ENCODE data around the gene VGLL4. TPM values are rescaled to one million over a fixed set of nuclear protein-coding genes. Genes with fewer than 3 reads are reported as not detected.

Gene VGLL4
- total RNA-seq, 2 experiments from 2014 or later, result 36.1 to 74.5 TPM

- Histone ChIP-seq H3K79me2 (ENCODE audit: insufficient read depth, low read depth, low read length) (peaks cover 21% of the 10 kb centered on the region; the same call in 1 of the 2 replicates), H3K4me1 (ENCODE audit: insufficient read depth, low read length, poor library complexity, severe bottlenecking) (peaks cover 20% of the 10 kb centered on the region), H3K9me2 (ENCODE audit: insufficient read depth, low read length) (no peaks in the 10 kb centered on the region), H4K20me1 (ENCODE audit: insufficient read depth, low read length) (peaks cover 14% of the 10 kb centered on the region; the same call in 1 of the 2 replicates), H3K4me2 (ENCODE audit: low read length) (no peak overlapping the region), H3K27ac (ENCODE audit: low read depth, low read length, poor library complexity, severe bottlenecking) (no peak overlapping the region), H3K4me3 (ENCODE audit: low read depth, low read length, poor library complexity, severe bottlenecking) (no peak overlapping the region), H3K9me3 (ENCODE audit: low read length) (no peaks in the 10 kb centered on the region), H3K36me3 (ENCODE audit: insufficient read depth, low read length) (no peaks in the 10 kb centered on the region), H2AFZ (ENCODE audit: low read length) (no peak overlapping the region)
- BruUV-seq (replicated peaks), result no TSS peak
- DNase-seq (ENCODE audit: low spot score), result no peak
- ChIA-PET POLR2A (no interaction called here), CTCF (ENCODE audit: unreplicated experiment) (no interaction called here)
- intact Hi-C loops (cut with micrococcal nuclease; ENCODE audit: unreplicated experiment), result no loop called here
- TF ChIP-seq CTCF (conservative IDR thresholded peaks at IDR 0.05; ENCODE audit: low read length) (no peak), EZH2phosphoT487 (IDR thresholded peaks at IDR 0.05; ENCODE audit: borderline replicate concordance, low read depth, low read length) (no peak)
These were observed 24.8 kb upstream of the VGLL4 start for GRCh38 chr3:11668243-11669235.

- Histone ChIP-seq H3K4me1 (ENCODE audit: insufficient read depth, low read length, poor library complexity, severe bottlenecking) (no peaks in the 10 kb centered on the region), H3K9me3 (ENCODE audit: low read length) (no peaks in the 10 kb centered on the region)
These were observed 21.6 kb upstream of the VGLL4 start for GRCh38 chr3:11665331-11665730.

More at GRCh38 chr3:11665331-11665730, 21.6 kb upstream of the VGLL4 start:
- Histone ChIP-seq H2AFZ (ENCODE audit: low read length) (no peak overlapping the region), H3K4me2 (ENCODE audit: low read length) (no peak overlapping the region), H3K36me3 (ENCODE audit: insufficient read depth, low read length) (no peaks in the 10 kb centered on the region), H4K20me1 (ENCODE audit: insufficient read depth, low read length) (no peaks in the 10 kb centered on the region; the same call in 1 of the 2 replicates), H3K9me2 (ENCODE audit: insufficient read depth, low read length) (no peaks in the 10 kb centered on the region), H3K79me2 (ENCODE audit: insufficient read depth, low read depth, low read length) (no peaks in the 10 kb centered on the region), H3K27ac (ENCODE audit: low read depth, low read length, poor library complexity, severe bottlenecking) (no peak overlapping the region), H3K4me3 (ENCODE audit: low read depth, low read length, poor library complexity, severe bottlenecking) (no peak overlapping the region)
- CTCF ChIA-PET (ENCODE audit: unreplicated experiment), result no interaction called here
- DNase-seq (ENCODE audit: low spot score), result no peak
- BruUV-seq (replicated peaks), result no TSS peak
- TF ChIP-seq EZH2phosphoT487 (IDR thresholded peaks at IDR 0.05; ENCODE audit: borderline replicate concordance, low read depth, low read length) (no peak), CTCF (conservative IDR thresholded peaks at IDR 0.05; ENCODE audit: low read length) (no peak)
- POLR2A ChIA-PET, result no interaction called here
- intact Hi-C loops (cut with micrococcal nuclease; ENCODE audit: unreplicated experiment), result no loop called here

All from OCI-LY7 (cell line).